HepG2 (cell line): ENCODE measurements around the gene SRSF10. TPM values are rescaled to one million over a fixed set of nuclear protein-coding genes. Genes with fewer than 3 reads are reported as not detected.

Experiments
- CENPX ChIP-seq: sonication (generic); formaldehyde crosslinking; IDR thresholded peaks from 2 replicates; pipeline ENCODE4 v1.9.0; 2021; ENCODE audit warnings: mild to moderate bottlenecking, missing genetic modification reagents, moderate library complexity
- CHD2 ChIP-seq: IDR thresholded peaks from 2 replicates; pipeline ENCODE4 v1.6.1; 2011; ENCODE audit warnings: low read depth, low read length, improper control_type of control experiment
- HNRNPUL1 ChIP-seq: fragments of 200-400 bp; formaldehyde crosslinking; IDR thresholded peaks from 2 replicates; pipeline ENCODE4 v1.6.1; 2017; ENCODE audit warnings: low read depth, mild to moderate bottlenecking, low read length, moderate library complexity
- KAT8 ChIP-seq: IDR thresholded peaks from 2 replicates; pipeline ENCODE4 v1.6.1; 2016; ENCODE audit warnings: missing genetic modification reagents, missing compliant biosample characterization
- NFIC ChIP-seq: IDR thresholded peaks from 2 replicates; pipeline ENCODE4 v1.6.1; 2012; ENCODE audit warnings: mild to moderate bottlenecking, low read length, inconsistent platforms
- NR3C1 ChIP-seq: sonication (generic); formaldehyde crosslinking; IDR thresholded peaks from 2 replicates; pipeline ENCODE4 v1.4.0; 2020; ENCODE audit warnings: missing genetic modification reagents
- RAD21 ChIP-seq: fragments of 450-650 bp; formaldehyde crosslinking; IDR thresholded peaks from 2 replicates; pipeline ENCODE4 v1.5.0; 2020; ENCODE audit warnings: mild to moderate bottlenecking
- SAP130 ChIP-seq: IDR thresholded peaks from 2 replicates; pipeline ENCODE4 v1.6.1; 2016; ENCODE audit warnings: low read depth
- SCMH1 ChIP-seq: sonication (generic); formaldehyde crosslinking; IDR thresholded peaks from 2 replicates; pipeline ENCODE4 v1.9.0; 2021; ENCODE audit warnings: missing genetic modification reagents, mild to moderate bottlenecking, borderline replicate concordance
- SETDB1 ChIP-seq: sonication (generic); formaldehyde crosslinking; IDR thresholded peaks from 2 replicates; pipeline ENCODE4 v1.5.1; 2020; ENCODE audit warnings: missing genetic modification reagents, mild to moderate bottlenecking, borderline replicate concordance
- SMC3 ChIP-seq: IDR thresholded peaks from 2 replicates; pipeline ENCODE4 v1.6.1; 2011; ENCODE audit warnings: low read length, improper control_type of control experiment
- STAG1 ChIP-seq: sonication (generic); formaldehyde crosslinking; IDR thresholded peaks from 2 replicates; pipeline ENCODE4 v1.4.0; 2020; ENCODE audit warnings: missing genetic modification reagents
- ZFP1 ChIP-seq: IDR thresholded peaks from 2 replicates; pipeline ENCODE4 v1.6.1; 2016
- ZMYM3 ChIP-seq: sonication (generic); formaldehyde crosslinking; IDR thresholded peaks from 2 replicates; pipeline ENCODE4 v1.5.1; 2020; ENCODE audit warnings: mild to moderate bottlenecking, missing genetic modification reagents
- ZNF326 ChIP-seq: sonication (generic); formaldehyde crosslinking; IDR thresholded peaks from 2 replicates; pipeline ENCODE4 v1.4.0; 2020; ENCODE audit warnings: missing genetic modification reagents, borderline replicate concordance
- ZNF720 ChIP-seq: sonication (generic); formaldehyde crosslinking; IDR thresholded peaks from 2 replicates; pipeline ENCODE4 v1.4.0; 2020; ENCODE audit warnings: missing genetic modification reagents
- ZSCAN31 ChIP-seq: sonication (generic); formaldehyde crosslinking; IDR thresholded peaks from 2 replicates; pipeline ENCODE4 v1.5.0; 2020; ENCODE audit warnings: low read depth, mild to moderate bottlenecking, missing genetic modification reagents
- polyA plus RNA-seq, 8 experiments: library from polyadenylated mRNA; depleted of rRNA in 3 of 8; stranded (reverse) in 7 of 8; unstranded in 1 of 8; fragments of >200 nt; fragmentation: Illumina TruSeq in 4 of 8; extraction: Trizol in 4 of 8; gene quantifications; 2 replicates each; pipeline versions ENCODE4 v1.2.1 to v1.2.3, GENCODE V29; 2011 to 2016; ENCODE audit warnings: low read depth in 4 of 8, missing spikeins in 1 of 8, mixed read lengths in 1 of 8; ENCODE audit not compliant: insufficient read depth in 1 of 8
- total RNA-seq, 5 experiments: library from RNA; depleted of rRNA; stranded (reverse); fragments of >200 nt; fragmentation: Illumina TruSeq; extraction: Trizol; gene quantifications; 2 replicates each; pipeline ENCODE4 v1.2.3, GENCODE V29; 2016; ENCODE audit warnings: low read depth in 1 of 5
- TF ChIP-seq, protein P1 (sequence below): sonication (generic); formaldehyde crosslinking; IDR thresholded peaks from 2 replicates; pipeline ENCODE4 v1.5.0; 2020; ENCODE audit warnings: missing genetic modification reagents
- TF ChIP-seq, protein P2 (sequence below): IDR thresholded peaks from 2 replicates; pipeline ENCODE4 v1.6.1; 2018; ENCODE audit warnings: missing genetic modification reagents, mild to moderate bottlenecking, missing compliant biosample characterization
- TF ChIP-seq, protein P3 (sequence below): IDR thresholded peaks from 2 replicates; pipeline ENCODE4 v1.4.0; 2020; ENCODE audit warnings: mild to moderate bottlenecking, missing genetic modification reagents
- TF ChIP-seq, protein P4 (sequence below), 2 experiments: sonication (generic) in 1 of 2; formaldehyde crosslinking in 1 of 2; IDR thresholded peaks; 2 replicates each; pipeline versions ENCODE4 v1.4.0 to v1.6.1; 2018 to 2020; ENCODE audit warnings: missing genetic modification reagents in 2 of 2, borderline replicate concordance in 1 of 2, low read depth in 1 of 2, mild to moderate bottlenecking in 1 of 2, missing biosample characterization in 1 of 2
- TF ChIP-seq, protein P5 (sequence below): sonication (generic); formaldehyde crosslinking; IDR thresholded peaks from 2 replicates; pipeline ENCODE4 v1.5.0; 2020; ENCODE audit warnings: mild to moderate bottlenecking, missing genetic modification reagents, moderate library complexity

Gene SRSF10
- total and polyA plus RNA-seq, 2 of the 13 experiments (the other 11 are each of a cell fraction or from before 2014, with no cell fraction given): 126 to 186 TPM

DNA sequence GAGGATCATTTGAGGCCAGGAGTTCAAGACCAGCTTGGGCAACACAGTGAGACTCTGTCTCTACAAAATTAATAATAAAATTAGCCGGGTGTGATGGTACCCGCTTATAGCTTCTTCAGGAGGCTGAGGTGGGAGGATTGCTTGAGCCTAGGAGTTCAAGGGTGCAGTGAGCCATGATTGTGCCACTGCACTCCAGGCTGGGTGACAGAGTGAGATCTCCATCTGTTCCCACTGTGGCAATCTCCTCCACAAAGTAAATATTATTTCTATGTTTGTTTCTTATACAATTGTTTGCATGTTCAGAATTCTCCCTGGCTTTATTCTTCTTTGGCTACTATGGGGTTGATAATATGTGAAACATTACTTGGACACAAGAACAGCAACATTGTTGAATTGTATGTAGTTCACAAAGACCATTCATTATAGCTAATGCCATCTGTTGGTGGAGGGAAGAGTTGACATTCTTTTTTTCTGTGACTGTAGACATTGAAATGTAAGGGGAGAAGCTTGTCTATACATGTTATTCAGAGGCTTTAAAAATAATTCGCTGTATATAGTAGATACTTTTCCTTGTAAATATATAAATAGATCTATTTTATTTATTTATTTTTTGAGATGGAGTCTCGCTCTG is 47.8 kb upstream of the SRSF10 start (continued):
- TF ChIP-seq, protein P1, sequence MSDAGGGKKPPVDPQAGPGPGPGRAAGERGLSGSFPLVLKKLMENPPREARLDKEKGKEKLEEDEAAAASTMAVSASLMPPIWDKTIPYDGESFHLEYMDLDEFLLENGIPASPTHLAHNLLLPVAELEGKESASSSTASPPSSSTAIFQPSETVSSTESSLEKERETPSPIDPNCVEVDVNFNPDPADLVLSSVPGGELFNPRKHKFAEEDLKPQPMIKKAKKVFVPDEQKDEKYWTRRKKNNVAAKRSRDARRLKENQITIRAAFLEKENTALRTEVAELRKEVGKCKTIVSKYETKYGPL (CRISPR knock-in tag): no peak
- TF ChIP-seq CENPX: no peak
- no peak for TF ChIP-seq ZNF720 (CRISPR knock-in tag)
- TF ChIP-seq KAT8 (CRISPR knock-in tag): 0 out of 2 replicates have a peak, but pooled peaks have one; percentile 32
- TF ChIP-seq, protein P2, sequence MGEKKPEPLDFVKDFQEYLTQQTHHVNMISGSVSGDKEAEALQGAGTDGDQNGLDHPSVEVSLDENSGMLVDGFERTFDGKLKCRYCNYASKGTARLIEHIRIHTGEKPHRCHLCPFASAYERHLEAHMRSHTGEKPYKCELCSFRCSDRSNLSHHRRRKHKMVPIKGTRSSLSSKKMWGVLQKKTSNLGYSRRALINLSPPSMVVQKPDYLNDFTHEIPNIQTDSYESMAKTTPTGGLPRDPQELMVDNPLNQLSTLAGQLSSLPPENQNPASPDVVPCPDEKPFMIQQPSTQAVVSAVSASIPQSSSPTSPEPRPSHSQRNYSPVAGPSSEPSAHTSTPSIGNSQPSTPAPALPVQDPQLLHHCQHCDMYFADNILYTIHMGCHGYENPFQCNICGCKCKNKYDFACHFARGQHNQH (CRISPR knock-in tag): no peak
- no peak for TF ChIP-seq HNRNPUL1
- TF ChIP-seq NR3C1 (CRISPR knock-in tag): no peak
- no peak for TF ChIP-seq ZSCAN31 (CRISPR knock-in tag)
- no peak for TF ChIP-seq NFIC
- no peak for TF ChIP-seq ZNF326 (CRISPR knock-in tag)
- TF ChIP-seq RAD21: peak; percentile 64
- TF ChIP-seq, protein P3, sequence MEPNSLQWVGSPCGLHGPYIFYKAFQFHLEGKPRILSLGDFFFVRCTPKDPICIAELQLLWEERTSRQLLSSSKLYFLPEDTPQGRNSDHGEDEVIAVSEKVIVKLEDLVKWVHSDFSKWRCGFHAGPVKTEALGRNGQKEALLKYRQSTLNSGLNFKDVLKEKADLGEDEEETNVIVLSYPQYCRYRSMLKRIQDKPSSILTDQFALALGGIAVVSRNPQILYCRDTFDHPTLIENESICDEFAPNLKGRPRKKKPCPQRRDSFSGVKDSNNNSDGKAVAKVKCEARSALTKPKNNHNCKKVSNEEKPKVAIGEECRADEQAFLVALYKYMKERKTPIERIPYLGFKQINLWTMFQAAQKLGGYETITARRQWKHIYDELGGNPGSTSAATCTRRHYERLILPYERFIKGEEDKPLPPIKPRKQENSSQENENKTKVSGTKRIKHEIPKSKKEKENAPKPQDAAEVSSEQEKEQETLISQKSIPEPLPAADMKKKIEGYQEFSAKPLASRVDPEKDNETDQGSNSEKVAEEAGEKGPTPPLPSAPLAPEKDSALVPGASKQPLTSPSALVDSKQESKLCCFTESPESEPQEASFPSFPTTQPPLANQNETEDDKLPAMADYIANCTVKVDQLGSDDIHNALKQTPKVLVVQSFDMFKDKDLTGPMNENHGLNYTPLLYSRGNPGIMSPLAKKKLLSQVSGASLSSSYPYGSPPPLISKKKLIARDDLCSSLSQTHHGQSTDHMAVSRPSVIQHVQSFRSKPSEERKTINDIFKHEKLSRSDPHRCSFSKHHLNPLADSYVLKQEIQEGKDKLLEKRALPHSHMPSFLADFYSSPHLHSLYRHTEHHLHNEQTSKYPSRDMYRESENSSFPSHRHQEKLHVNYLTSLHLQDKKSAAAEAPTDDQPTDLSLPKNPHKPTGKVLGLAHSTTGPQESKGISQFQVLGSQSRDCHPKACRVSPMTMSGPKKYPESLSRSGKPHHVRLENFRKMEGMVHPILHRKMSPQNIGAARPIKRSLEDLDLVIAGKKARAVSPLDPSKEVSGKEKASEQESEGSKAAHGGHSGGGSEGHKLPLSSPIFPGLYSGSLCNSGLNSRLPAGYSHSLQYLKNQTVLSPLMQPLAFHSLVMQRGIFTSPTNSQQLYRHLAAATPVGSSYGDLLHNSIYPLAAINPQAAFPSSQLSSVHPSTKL: peak; percentile 8; the same call in 1 of the 2 replicates
- TF ChIP-seq STAG1: peak; percentile 77
- TF ChIP-seq, protein P4, sequence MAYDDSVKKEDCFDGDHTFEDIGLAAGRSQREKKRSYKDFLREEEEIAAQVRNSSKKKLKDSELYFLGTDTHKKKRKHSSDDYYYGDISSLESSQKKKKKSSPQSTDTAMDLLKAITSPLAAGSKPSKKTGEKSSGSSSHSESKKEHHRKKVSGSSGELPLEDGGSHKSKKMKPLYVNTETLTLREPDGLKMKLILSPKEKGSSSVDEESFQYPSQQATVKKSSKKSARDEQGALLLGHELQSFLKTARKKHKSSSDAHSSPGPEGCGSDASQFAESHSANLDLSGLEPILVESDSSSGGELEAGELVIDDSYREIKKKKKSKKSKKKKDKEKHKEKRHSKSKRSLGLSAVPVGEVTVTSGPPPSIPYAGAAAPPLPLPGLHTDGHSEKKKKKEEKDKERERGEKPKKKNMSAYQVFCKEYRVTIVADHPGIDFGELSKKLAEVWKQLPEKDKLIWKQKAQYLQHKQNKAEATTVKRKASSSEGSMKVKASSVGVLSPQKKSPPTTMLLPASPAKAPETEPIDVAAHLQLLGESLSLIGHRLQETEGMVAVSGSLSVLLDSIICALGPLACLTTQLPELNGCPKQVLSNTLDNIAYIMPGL (CRISPR knock-in tag; IDR thresholded peaks at IDR 0.05; ENCODE audit: borderline replicate concordance in 1 of 2, low read depth in 1 of 2): peak in 1 of 2 experiments; percentile 44; a peak in 2 of 4 replicates
- no peak for TF ChIP-seq SCMH1 (CRISPR knock-in tag)
- TF ChIP-seq SETDB1 (CRISPR knock-in tag): no peak
- peak; percentile 46; the same call in 1 of the 2 replicates for TF ChIP-seq SAP130
- no peak for TF ChIP-seq CHD2
- TF ChIP-seq ZMYM3 (CRISPR knock-in tag): 0 out of 2 replicates have a peak, but pooled peaks have one; percentile 15
- peak; percentile 81 for TF ChIP-seq SMC3
- 0 out of 2 replicates have a peak, but pooled peaks have one; percentile 46 for TF ChIP-seq ZFP1
- TF ChIP-seq, protein P5, sequence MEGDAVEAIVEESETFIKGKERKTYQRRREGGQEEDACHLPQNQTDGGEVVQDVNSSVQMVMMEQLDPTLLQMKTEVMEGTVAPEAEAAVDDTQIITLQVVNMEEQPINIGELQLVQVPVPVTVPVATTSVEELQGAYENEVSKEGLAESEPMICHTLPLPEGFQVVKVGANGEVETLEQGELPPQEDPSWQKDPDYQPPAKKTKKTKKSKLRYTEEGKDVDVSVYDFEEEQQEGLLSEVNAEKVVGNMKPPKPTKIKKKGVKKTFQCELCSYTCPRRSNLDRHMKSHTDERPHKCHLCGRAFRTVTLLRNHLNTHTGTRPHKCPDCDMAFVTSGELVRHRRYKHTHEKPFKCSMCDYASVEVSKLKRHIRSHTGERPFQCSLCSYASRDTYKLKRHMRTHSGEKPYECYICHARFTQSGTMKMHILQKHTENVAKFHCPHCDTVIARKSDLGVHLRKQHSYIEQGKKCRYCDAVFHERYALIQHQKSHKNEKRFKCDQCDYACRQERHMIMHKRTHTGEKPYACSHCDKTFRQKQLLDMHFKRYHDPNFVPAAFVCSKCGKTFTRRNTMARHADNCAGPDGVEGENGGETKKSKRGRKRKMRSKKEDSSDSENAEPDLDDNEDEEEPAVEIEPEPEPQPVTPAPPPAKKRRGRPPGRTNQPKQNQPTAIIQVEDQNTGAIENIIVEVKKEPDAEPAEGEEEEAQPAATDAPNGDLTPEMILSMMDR (CRISPR knock-in tag): peak; percentile 73
